ENCODE results near the gene LCNL1. TPM values are rescaled to one million over a fixed set of nuclear protein-coding genes. Genes with fewer than 3 reads are reported as not detected.

Gene LCNL1
- total and polyA plus RNA-seq, 10 of the 15 experiments (the other 5 are each of a cell fraction or from before 2014, with no cell fraction given) = not detected

DNA sequence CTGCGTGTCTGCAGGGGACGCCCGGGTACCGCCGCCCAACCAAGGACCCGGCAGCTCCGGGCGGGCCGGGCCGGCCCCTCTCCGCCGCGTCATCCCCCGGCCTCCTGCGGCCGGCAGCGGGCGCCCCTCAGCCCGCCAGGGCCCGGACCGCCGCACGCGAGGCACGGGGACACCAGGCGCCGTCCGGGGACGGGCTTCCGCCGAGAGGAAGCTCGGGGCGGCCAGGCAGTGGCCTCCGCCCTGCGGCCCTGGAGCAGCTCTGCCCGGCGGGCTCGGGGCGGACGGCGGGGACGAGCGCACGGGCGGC, 38.6 kb upstream of the LCNL1 start (continued):
- TF ChIP-seq LARP7 (IDR thresholded peaks at IDR 0.05) (peak; percentile 99), NFYA (IDR thresholded peaks at IDR 0.05; ENCODE audit: borderline replicate concordance, low read depth, low read length) (no peak), CHD4 (IDR thresholded peaks at IDR 0.05) (no peak), NRF1 (conservative IDR thresholded peaks at IDR 0.05; ENCODE audit: low read depth, low read length) (no peak), ZSCAN29 (IDR thresholded peaks at IDR 0.05) (peak; percentile 36; the same call in 1 of the 2 replicates), SIN3A (IDR thresholded peaks at IDR 0.05; ENCODE audit: low read depth, low read length) (no peak; the same call in 1 of the 2 replicates), EGR1 (IDR thresholded peaks at IDR 0.05; ENCODE audit: borderline replicate concordance in 1 of 2, low read depth in 2 of 2, low read length in 2 of 2) (no peak), NR2F1 (conservative IDR thresholded peaks at IDR 0.05) (no peak; the same call in 1 of the 2 replicates), ASH2L (IDR thresholded peaks at IDR 0.05; ENCODE audit: borderline replicate concordance, low read depth) (0 out of 2 replicates have a peak, but pooled peaks have one; percentile 42), MTA2 (IDR thresholded peaks at IDR 0.05; ENCODE audit: low read depth) (no peak), SMC3 (IDR thresholded peaks at IDR 0.05; ENCODE audit: borderline replicate concordance, low read length) (no peak), KLF5 (IDR thresholded peaks at IDR 0.05; ENCODE audit: partially characterized antibody) (peak; percentile 27), CTCF (IDR thresholded peaks at IDR 0.05 in 2 of 3, conservative IDR thresholded peaks at IDR 0.05 in 1 of 3; ENCODE audit: control insufficient read depth in 2 of 3, extremely low read depth in 1 of 3, insufficient read depth in 1 of 3, low read depth in 3 of 3, low read length in 3 of 3) (peak in 1 of 3 experiments; percentile 24; a peak in 1 of 6 replicates), SRF (IDR thresholded peaks at IDR 0.05; ENCODE audit: low read depth in 2 of 2, low read length in 2 of 2) (peak in 1 of 2 experiments; percentile 44; a peak in 1 of 4 replicates), HDGF (IDR thresholded peaks at IDR 0.05) (no peak), ZNF274 (IDR thresholded peaks at IDR 0.05; ENCODE audit: insufficient read depth, insufficient read length) (no peak), E2F4 (IDR thresholded peaks at IDR 0.05; ENCODE audit: low read depth, low read length) (no peak), MYC (IDR thresholded peaks at IDR 0.05; ENCODE audit: insufficient read depth, insufficient read length, insufficient replicate concordance, low read length, severe bottlenecking) (no peak), SMARCA5 (IDR thresholded peaks at IDR 0.05) (peak; percentile 89)
- TF ChIP-seq, protein P1, sequence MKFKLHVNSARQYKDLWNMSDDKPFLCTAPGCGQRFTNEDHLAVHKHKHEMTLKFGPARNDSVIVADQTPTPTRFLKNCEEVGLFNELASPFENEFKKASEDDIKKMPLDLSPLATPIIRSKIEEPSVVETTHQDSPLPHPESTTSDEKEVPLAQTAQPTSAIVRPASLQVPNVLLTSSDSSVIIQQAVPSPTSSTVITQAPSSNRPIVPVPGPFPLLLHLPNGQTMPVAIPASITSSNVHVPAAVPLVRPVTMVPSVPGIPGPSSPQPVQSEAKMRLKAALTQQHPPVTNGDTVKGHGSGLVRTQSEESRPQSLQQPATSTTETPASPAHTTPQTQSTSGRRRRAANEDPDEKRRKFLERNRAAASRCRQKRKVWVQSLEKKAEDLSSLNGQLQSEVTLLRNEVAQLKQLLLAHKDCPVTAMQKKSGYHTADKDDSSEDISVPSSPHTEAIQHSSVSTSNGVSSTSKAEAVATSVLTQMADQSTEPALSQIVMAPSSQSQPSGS (IDR thresholded peaks at IDR 0.05; ENCODE audit: low read length) = no peak
- TF ChIP-seq, protein P2, sequence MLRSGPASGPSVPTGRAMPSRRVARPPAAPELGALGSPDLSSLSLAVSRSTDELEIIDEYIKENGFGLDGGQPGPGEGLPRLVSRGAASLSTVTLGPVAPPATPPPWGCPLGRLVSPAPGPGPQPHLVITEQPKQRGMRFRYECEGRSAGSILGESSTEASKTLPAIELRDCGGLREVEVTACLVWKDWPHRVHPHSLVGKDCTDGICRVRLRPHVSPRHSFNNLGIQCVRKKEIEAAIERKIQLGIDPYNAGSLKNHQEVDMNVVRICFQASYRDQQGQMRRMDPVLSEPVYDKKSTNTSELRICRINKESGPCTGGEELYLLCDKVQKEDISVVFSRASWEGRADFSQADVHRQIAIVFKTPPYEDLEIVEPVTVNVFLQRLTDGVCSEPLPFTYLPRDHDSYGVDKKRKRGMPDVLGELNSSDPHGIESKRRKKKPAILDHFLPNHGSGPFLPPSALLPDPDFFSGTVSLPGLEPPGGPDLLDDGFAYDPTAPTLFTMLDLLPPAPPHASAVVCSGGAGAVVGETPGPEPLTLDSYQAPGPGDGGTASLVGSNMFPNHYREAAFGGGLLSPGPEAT (IDR thresholded peaks at IDR 0.05; ENCODE audit: low read depth) = no peak
- TF ChIP-seq, protein P3, sequence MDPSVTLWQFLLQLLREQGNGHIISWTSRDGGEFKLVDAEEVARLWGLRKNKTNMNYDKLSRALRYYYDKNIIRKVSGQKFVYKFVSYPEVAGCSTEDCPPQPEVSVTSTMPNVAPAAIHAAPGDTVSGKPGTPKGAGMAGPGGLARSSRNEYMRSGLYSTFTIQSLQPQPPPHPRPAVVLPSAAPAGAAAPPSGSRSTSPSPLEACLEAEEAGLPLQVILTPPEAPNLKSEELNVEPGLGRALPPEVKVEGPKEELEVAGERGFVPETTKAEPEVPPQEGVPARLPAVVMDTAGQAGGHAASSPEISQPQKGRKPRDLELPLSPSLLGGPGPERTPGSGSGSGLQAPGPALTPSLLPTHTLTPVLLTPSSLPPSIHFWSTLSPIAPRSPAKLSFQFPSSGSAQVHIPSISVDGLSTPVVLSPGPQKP (IDR thresholded peaks at IDR 0.05; ENCODE audit: low read depth, low read length) = no peak
- TF ChIP-seq, protein P4, sequence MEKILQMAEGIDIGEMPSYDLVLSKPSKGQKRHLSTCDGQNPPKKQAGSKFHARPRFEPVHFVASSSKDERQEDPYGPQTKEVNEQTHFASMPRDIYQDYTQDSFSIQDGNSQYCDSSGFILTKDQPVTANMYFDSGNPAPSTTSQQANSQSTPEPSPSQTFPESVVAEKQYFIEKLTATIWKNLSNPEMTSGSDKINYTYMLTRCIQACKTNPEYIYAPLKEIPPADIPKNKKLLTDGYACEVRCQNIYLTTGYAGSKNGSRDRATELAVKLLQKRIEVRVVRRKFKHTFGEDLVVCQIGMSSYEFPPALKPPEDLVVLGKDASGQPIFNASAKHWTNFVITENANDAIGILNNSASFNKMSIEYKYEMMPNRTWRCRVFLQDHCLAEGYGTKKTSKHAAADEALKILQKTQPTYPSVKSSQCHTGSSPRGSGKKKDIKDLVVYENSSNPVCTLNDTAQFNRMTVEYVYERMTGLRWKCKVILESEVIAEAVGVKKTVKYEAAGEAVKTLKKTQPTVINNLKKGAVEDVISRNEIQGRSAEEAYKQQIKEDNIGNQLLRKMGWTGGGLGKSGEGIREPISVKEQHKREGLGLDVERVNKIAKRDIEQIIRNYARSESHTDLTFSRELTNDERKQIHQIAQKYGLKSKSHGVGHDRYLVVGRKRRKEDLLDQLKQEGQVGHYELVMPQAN (conservative IDR thresholded peaks at IDR 0.05) = peak; percentile 90
